ENCODE measurements around the gene OR6P1.

Gene OR6P1

DNA sequence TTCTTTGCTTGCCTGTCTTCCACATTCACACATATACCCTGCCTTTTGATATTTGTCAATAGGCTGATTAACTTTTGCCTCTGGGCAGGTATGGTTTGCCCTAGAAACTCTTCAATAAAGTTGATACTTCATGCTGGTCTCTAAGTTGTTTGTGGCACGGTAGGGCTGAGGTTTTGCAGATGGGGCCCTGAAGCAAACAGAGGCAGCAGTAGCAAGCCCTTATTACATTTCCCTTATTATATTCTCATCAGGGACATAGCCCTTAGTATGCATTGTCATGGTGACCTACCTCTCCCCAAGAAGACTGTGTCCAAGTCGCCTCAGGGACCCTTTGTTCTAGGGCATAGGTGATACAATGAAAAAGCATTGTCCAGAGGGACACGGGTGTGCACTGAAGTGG, at the start of gene OR6P1:
Gene OR6P1 (minus strand): TSS at position 101 of the 400 bp plus-strand sequence. CDS start 6,976 bp downstream, outside the sequence.
- no peak for DNase-seq

DNA sequence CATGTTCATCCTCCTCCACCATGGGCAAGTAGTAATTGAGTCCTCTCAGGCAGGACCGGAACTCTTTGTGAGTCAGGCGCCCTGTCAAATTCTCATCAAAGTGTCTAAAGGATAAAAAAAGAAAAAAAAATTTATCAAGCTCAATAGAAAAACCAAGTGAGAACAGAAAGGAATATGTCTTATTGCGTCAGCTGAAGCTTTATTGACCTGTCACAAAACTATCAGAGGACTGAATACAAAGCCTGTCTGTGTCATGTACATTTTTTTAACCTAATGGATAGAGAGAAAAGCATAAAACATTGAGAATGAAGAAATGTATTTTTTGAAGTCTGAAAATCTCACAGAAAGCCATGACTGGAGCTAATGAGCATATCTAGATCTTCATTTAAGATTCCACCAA, 43.4 kb upstream of the OR6P1 start:
- no peak for DNase-seq

- no peak for DNase-seq
Measured at GRCh38 chr1:158611916-158612315, 41.5 kb upstream of the OR6P1 start.

GRCh38 chr1:158607296-158607695, 36.9 kb upstream of the OR6P1 start:
- DNase-seq = no peak

GRCh38 chr1:158604968-158605367, 34.6 kb upstream of the OR6P1 start, which contains the start of gene OR10Z1:
Gene OR10Z1, plus strand, starts transcription at chr1:158605268. Its CDS starts 1,171 bp downstream, at chr1:158606439.
- no peak for DNase-seq

GRCh38 chr1:158600735-158601134, 30.4 kb upstream of the OR6P1 start:
- no peak for DNase-seq

DNA sequence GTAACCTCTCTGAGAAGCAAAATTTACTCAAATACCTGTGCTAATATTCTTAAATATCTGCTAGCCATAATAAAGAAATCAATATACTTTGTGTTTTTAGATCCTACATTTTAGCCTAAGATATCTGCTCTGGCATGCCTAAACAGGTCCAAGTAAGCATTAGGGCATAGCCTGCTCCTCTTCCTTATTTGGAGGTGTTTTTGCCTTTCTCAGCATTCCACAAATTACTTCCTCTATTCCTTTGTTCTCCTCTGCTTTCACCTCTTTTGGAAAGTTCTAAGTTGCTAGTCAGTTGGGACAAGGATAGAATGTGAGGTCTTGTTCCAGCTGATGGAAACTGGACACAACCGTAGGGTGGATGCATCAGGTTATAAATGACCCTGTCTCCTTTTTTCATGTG, 16.6 kb upstream of the OR6P1 start:
- DNase-seq = no peak

DNA sequence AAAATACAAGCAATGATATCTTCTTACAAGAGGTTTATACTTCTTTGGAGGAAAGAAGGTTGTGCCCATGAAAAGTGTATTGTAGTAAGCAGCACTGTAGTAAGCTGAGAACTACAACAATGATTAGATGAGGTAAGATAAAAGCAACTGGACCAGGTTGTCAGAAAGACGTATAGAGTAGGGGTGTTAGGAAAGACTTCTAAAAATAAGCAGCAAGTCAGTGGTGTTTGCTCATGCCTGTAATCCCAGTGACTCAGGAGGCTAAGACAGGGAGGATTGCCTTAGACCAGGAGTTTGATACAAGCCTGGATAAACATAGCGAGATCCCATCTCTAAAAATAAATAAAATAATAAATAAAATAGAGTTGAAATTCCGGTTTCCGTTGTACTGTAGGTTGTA, 13.6 kb upstream of the OR6P1 start:
- DNase-seq = no peak

DNA sequence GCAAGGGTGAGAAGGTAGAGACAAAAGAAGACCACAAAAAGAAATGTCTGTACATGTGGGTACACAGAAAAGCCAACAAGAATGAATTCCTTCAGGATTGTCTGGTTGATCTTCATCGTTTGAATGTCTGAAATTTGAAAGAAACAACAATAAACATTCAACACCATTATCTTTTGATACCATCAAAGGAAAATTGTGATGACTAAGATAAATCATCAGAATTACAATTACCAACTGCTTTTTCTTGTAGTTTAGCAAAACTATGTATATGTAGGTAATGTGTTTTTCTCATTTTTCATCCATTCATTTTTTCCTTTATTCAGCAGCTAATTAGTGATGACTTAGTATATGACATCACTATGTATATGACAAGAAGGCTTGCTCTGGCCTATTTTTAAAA, 9.4 kb upstream of the OR6P1 start, which contains the start of gene OR10X1:
Gene OR10X1 (minus strand): TSS at position 167 of the 400 bp plus-strand sequence. CDS start 0 bp downstream, at position 167.
- no peak for DNase-seq

DNA sequence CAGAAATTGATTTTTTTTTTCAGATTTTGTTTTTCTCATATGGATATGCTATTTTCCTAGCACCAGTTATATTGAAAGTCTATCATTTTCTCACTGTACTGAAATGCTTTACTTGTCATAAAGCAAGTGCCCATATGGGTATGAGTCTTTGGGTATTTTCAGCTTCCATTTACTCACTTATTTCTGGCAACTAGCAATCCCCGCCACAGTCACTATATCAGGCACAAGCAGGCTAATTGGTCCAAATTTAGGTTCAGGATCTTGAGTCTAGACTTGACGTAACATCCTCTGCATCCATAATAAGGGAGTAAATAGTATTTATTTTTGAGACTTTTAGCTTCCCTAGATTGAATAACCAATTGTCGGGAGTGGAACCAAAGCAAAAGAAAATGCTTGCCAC, 7.2 kb upstream of the OR6P1 start:
- no peak for DNase-seq

- DNase-seq = no peak
Measured at GRCh38 chr1:158572226-158572625, 1.8 kb upstream of the OR6P1 start.

DNA sequence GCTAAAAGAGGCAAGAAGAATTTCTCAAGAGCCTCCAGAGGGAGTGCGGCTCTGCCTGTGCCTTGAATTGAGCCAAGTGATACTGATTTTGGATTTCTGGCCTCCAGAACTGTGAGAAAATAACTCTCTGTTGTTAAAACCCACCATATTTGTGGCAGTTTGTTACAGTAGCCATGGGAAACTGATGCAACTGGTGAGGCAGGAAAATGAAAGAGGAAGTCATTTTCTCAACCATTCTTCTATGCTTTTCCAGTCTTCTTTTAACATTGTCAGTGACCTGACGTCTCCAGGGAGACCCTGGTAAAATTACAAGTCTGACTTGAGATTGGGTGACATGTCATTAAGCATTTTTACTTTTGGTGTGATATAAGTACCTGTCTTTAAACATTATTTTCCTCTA, 5.8 kb downstream of the OR6P1 start:
- DNase-seq = no peak

DNA sequence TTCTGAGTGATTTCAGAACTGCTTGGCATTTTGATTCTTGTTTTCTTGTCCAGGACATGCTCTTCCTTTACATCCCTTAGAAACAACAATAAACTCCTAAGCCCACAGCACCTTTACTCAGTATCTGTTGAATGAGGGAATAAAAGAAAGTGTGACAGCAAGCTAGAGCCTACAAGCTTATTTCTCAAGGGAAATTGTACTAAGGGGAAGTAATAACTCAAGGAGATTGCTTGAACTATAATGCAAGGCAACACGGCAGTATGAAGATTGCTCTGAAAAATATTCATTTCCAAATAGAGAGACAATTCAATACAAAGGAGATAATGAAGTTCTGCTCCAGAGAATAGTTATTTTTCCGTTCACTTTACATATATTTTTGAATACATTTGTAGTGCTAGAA, 6.5 kb downstream of the OR6P1 start:
- no peak for DNase-seq

GRCh38 chr1:158559696-158560095, 10.7 kb downstream of the OR6P1 start:
- DNase-seq = no peak

GRCh38 chr1:158554352-158554751, 16.0 kb downstream of the OR6P1 start, which contains the start of gene OR6Y1:
Gene OR6Y1, minus strand, starts transcription at chr1:158554405. Its CDS starts 6,300 bp downstream, at chr1:158548105.
- DNase-seq = no peak

DNA sequence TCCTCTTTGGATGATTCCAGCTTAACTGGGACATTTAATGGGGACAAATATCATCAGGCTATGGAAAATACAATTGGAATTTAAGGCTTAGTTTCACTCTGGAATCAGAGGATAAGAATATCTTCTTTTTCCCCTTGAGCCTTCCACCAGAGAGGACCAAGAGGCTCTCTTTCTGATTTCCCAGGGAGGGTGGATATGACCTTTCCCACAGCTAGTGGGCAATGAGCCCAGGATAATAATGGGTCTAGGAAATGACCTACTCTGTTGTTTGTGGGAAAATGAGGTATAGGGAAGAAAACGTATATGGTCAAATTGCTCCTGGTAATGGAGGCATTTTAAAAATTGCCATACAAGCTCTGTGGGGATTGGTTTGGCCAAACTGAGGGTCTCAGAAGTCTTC, 18.1 kb downstream of the OR6P1 start:
- no peak for DNase-seq

DNA sequence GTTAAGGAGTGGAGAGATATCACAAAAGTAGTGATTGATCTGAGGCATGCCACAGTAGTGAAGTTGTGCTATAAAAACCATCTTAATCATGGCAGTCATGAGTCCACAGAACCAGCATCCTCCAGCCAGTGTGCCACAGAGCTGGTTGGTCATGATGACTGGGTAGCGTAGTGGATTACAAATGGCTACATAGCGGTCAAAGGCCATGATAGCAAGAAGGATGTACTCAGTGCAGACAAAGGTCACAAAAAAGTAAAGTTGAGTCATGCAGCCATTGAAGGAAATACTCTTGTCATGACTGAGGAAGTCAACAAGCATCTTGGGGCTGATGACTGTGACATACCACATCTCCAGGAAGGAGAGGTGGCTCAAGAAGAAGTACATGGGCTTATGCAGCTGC, 22.8 kb downstream of the OR6P1 start:
- DNase-seq = no peak

- no peak for DNase-seq
Measured at GRCh38 chr1:158537609-158538008, 32.8 kb downstream of the OR6P1 start.

- no peak for DNase-seq
Measured at GRCh38 chr1:158534496-158534895, 35.9 kb downstream of the OR6P1 start.

- DNase-seq = no peak
Measured at GRCh38 chr1:158527190-158527815, 43.1 kb downstream of the OR6P1 start.

DNA sequence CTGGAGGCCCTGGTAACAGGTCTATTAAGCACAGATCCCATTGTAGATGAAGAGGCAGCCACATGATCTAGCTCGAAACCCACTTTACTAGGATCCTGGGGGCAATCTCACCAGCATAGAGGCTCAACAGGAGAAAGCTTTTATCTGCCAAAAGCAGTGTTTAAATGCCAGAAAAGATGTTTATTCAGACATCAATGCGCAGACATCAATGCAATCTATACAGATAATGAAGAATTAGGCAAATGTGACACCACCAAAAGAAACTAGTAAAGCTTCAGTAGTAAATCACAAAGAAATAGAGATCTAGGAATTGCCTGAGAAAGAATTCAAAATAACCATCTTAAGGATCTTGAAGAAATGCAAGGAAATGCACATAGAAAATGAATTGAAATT, 48.7 kb downstream of the OR6P1 start:
- DNase-seq = no peak

DNA sequence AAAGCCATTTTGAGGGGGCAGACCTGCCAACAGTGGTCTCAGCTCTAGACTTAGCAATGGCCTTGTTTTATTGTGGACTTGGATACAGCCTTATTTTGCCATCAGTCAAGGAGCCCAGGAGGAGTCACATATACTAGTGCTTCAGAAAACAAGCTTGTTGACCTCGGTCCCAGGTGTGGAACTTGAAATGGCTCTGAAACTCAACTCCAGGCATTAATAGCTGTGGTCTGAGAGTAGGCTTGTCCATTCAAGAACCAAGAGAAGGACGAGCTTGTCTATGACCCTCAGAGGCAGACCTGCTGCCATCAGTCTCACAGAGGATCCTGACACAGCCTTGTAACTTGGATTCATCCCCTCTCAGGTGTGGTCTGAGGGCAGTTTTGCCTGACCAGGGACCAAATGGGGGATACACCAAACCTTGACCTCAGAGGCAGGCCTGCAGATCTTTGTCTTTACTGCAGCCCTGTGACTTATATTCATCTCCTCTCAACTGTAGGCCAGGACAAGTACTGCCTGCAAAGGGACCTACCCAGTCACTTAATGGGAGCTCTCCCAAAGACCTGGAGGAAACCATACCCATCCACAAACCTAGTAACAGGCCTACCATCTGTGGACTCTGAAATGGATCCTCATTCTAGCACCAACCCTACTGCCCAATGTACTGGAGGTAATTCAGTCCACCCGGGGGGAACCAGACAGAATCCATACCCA, 49.3 kb downstream of the OR6P1 start:
- no peak for DNase-seq

DNA sequence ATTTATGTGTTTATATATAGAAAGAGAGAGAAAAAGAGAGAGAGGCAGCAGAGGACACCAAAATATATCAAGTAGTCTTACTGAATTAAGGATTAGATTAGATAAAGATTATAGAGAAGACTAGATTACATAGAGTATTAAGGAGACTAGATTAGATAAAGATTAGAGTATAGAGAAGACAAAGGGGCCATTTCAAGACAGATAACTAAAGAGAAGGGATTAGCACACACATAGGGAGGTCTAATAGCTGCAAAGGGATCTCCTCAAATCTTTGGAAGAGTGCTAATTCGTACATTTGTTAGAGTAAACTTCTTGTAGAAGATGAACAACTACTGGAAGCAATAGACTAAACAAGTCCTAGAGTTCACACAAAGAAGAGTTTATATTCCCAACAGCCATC, 50.4 kb downstream of the OR6P1 start:
- DNase-seq = no peak

GRCh38 chr1:158516966-158517365, 53.4 kb downstream of the OR6P1 start:
- no peak for DNase-seq
